ENCODE data around the gene BAZ2A.
"Not testable (repeated sequence)": the region's sequence is repeated elsewhere in the genome, so short reads cannot be mapped to it uniquely, and the experiment has no call there.

The BAZ2A gene

GRCh38 chr12:56653781-56654180 lies 23.7 kb upstream of the BAZ2A start:
- not testable (repeated sequence) for H3K4me1 ChIP-seq (ENCODE audit: insufficient read depth, low read length); H3K27ac ChIP-seq (ENCODE audit: low read length); H3K4me3 ChIP-seq (ENCODE audit: low read length); H3K36me3 ChIP-seq (ENCODE audit: insufficient read depth, low read depth, low read length); H3K27me3 ChIP-seq (ENCODE audit: insufficient read depth, low read length); H3K9ac ChIP-seq (ENCODE audit: low read depth, low read length)
- H3K9me3 ChIP-seq (ENCODE audit: insufficient read depth, low read depth, low read length): peaks cover 24% of the 10 kb centered on the region

GRCh38 chr12:56648023-56648422 lies 17.9 kb upstream of the BAZ2A start:
- H3K9ac ChIP-seq (ENCODE audit: low read depth, low read length); H3K9me3 ChIP-seq (ENCODE audit: insufficient read depth, low read depth, low read length); H3K27ac ChIP-seq (ENCODE audit: low read length); H3K4me1 ChIP-seq (ENCODE audit: insufficient read depth, low read length); H3K4me3 ChIP-seq (ENCODE audit: low read length); H3K27me3 ChIP-seq (ENCODE audit: insufficient read depth, low read length): not testable (repeated sequence)
- peaks cover 26% of the 10 kb centered on the region for H3K36me3 ChIP-seq (ENCODE audit: insufficient read depth, low read depth, low read length)

- Histone ChIP-seq H3K4me1 (ENCODE audit: insufficient read depth, low read length) (peaks cover 4% of the 10 kb centered on the region; the same call in 1 of the 2 replicates), H3K9me3 (ENCODE audit: insufficient read depth, low read depth, low read length) (no peaks in the 10 kb centered on the region), H3K27me3 (ENCODE audit: insufficient read depth, low read length) (no peaks in the 10 kb centered on the region), H3K9ac (ENCODE audit: low read depth, low read length) (peak within 1 kb of the TSS; percentile 98), H3K36me3 (ENCODE audit: insufficient read depth, low read depth, low read length) (peaks cover 48% of the 10 kb centered on the region), H3K27ac (ENCODE audit: low read length) (peak within 1 kb of the TSS; percentile 78), H3K4me3 (ENCODE audit: low read length) (peak within 1 kb of the TSS; percentile 95)
These were observed 15.8 kb upstream of the BAZ2A start, which contains the start of gene ATP5F1B for GRCh38 chr12:56645717-56646446. TSS of gene ATP5F1B (minus strand) at chr12:56645984. CDS start at chr12:56645963, 21 bp downstream.

- Histone ChIP-seq H3K4me3 (ENCODE audit: low read length) (peak overlapping the region; percentile 95), H3K27me3 (ENCODE audit: insufficient read depth, low read length) (no peaks in the 10 kb centered on the region), H3K9ac (ENCODE audit: low read depth, low read length) (peak overlapping the region; percentile 98), H3K9me3 (ENCODE audit: insufficient read depth, low read depth, low read length) (no peaks in the 10 kb centered on the region), H3K36me3 (ENCODE audit: insufficient read depth, low read depth, low read length) (peaks cover 54% of the 10 kb centered on the region), H3K27ac (ENCODE audit: low read length) (peak overlapping the region; percentile 78), H3K4me1 (ENCODE audit: insufficient read depth, low read length) (peaks cover 4% of the 10 kb centered on the region; the same call in 1 of the 2 replicates)
These were observed 15.1 kb upstream of the BAZ2A start for GRCh38 chr12:56645201-56645716.

GRCh38 chr12:56644654-56645053 lies 14.5 kb upstream of the BAZ2A start:
- no peaks in the 10 kb centered on the region for H3K9me3 ChIP-seq (ENCODE audit: insufficient read depth, low read depth, low read length)
- H3K36me3 ChIP-seq (ENCODE audit: insufficient read depth, low read depth, low read length): peaks cover 60% of the 10 kb centered on the region
- peak overlapping the region; percentile 78 for H3K27ac ChIP-seq (ENCODE audit: low read length)
- H3K4me3 ChIP-seq (ENCODE audit: low read length): peak overlapping the region; percentile 95
- no peaks in the 10 kb centered on the region for H3K27me3 ChIP-seq (ENCODE audit: insufficient read depth, low read length)
- peaks cover 4% of the 10 kb centered on the region; the same call in 1 of the 2 replicates for H3K4me1 ChIP-seq (ENCODE audit: insufficient read depth, low read length)
- H3K9ac ChIP-seq (ENCODE audit: low read depth, low read length): peak overlapping the region; percentile 98

- no peaks in the 10 kb centered on the region for H3K27me3 ChIP-seq (ENCODE audit: insufficient read depth, low read length)
- H3K4me1 ChIP-seq (ENCODE audit: insufficient read depth, low read length): peaks cover 8% of the 10 kb centered on the region; the same call in 1 of the 2 replicates
- no peaks in the 10 kb centered on the region for H3K9me3 ChIP-seq (ENCODE audit: insufficient read depth, low read depth, low read length)
- no peak overlapping the region for H3K27ac ChIP-seq (ENCODE audit: low read length)
- peaks cover 85% of the 10 kb centered on the region for H3K36me3 ChIP-seq (ENCODE audit: insufficient read depth, low read depth, low read length)
- no peak overlapping the region for H3K4me3 ChIP-seq (ENCODE audit: low read length)
- no peak overlapping the region for H3K9ac ChIP-seq (ENCODE audit: low read depth, low read length)
These were observed 11.1 kb upstream of the BAZ2A start for GRCh38 chr12:56641219-56641618.

GRCh38 chr12:56637621-56638020 lies 7.5 kb upstream of the BAZ2A start:
- Histone ChIP-seq H3K36me3 (ENCODE audit: insufficient read depth, low read depth, low read length) (peaks cover 55% of the 10 kb centered on the region), H3K4me3 (ENCODE audit: low read length) (no peak overlapping the region), H3K9me3 (ENCODE audit: insufficient read depth, low read depth, low read length) (no peaks in the 10 kb centered on the region), H3K9ac (ENCODE audit: low read depth, low read length) (no peak overlapping the region; the same call in 1 of the 2 replicates), H3K27me3 (ENCODE audit: insufficient read depth, low read length) (no peaks in the 10 kb centered on the region), H3K27ac (ENCODE audit: low read length) (no peak overlapping the region), H3K4me1 (ENCODE audit: insufficient read depth, low read length) (peaks cover 18% of the 10 kb centered on the region)

- H3K27ac ChIP-seq (ENCODE audit: low read length): no peak overlapping the region
- H3K27me3 ChIP-seq (ENCODE audit: insufficient read depth, low read length): no peaks in the 10 kb centered on the region
- peaks cover 23% of the 10 kb centered on the region for H3K4me1 ChIP-seq (ENCODE audit: insufficient read depth, low read length)
- H3K36me3 ChIP-seq (ENCODE audit: insufficient read depth, low read depth, low read length): peaks cover 48% of the 10 kb centered on the region
- peak overlapping the region; percentile 47; the same call in 1 of the 2 replicates for H3K9ac ChIP-seq (ENCODE audit: low read depth, low read length)
- no peaks in the 10 kb centered on the region for H3K9me3 ChIP-seq (ENCODE audit: insufficient read depth, low read depth, low read length)
- peak overlapping the region; percentile 82 for H3K4me3 ChIP-seq (ENCODE audit: low read length)
These were observed 6.8 kb upstream of the BAZ2A start for GRCh38 chr12:56636675-56637540.

- Histone ChIP-seq H3K9me3 (ENCODE audit: insufficient read depth, low read depth, low read length) (no peaks in the 10 kb centered on the region), H3K27me3 (ENCODE audit: insufficient read depth, low read length) (no peaks in the 10 kb centered on the region), H3K27ac (ENCODE audit: low read length) (no peak overlapping the region), H3K4me1 (ENCODE audit: insufficient read depth, low read length) (peaks cover 28% of the 10 kb centered on the region), H3K36me3 (ENCODE audit: insufficient read depth, low read depth, low read length) (peaks cover 39% of the 10 kb centered on the region), H3K4me3 (ENCODE audit: low read length) (peak overlapping the region; percentile 82), H3K9ac (ENCODE audit: low read depth, low read length) (peak overlapping the region; percentile 75; the same call in 1 of the 2 replicates)
These were observed 5.9 kb upstream of the BAZ2A start for GRCh38 chr12:56635806-56636674.

- Histone ChIP-seq H3K4me3 (ENCODE audit: low read length) (peak overlapping the region; percentile 82), H3K9ac (ENCODE audit: low read depth, low read length) (peak overlapping the region; percentile 75; the same call in 1 of the 2 replicates), H3K36me3 (ENCODE audit: insufficient read depth, low read depth, low read length) (peaks cover 30% of the 10 kb centered on the region), H3K27me3 (ENCODE audit: insufficient read depth, low read length) (no peaks in the 10 kb centered on the region), H3K4me1 (ENCODE audit: insufficient read depth, low read length) (peaks cover 33% of the 10 kb centered on the region), H3K9me3 (ENCODE audit: insufficient read depth, low read depth, low read length) (no peaks in the 10 kb centered on the region), H3K27ac (ENCODE audit: low read length) (peak overlapping the region; percentile 36)
These were observed 5.0 kb upstream of the BAZ2A start for GRCh38 chr12:56634837-56635791.
